ENCODE results near the gene CREBBP. TPM values are rescaled to one million over a fixed set of nuclear protein-coding genes. Genes with fewer than 3 reads are reported as not detected.

The CREBBP gene
- total and polyA plus RNA-seq, 9 of the 15 experiments (the other 6 are each of a cell fraction or from before 2014, with no cell fraction given), result 0.70 to 24.8 (median 5.6) TPM

GRCh38 chr16:3866703-3867431 lies 13.6 kb downstream of the CREBBP start:
- H3K4me2 ChIP-seq (ENCODE audit: insufficient read depth, low read length), result no peak overlapping the region
- H3K79me2 ChIP-seq (ENCODE audit: control insufficient read depth, insufficient read depth, low read length), result peaks cover 100% of the 10 kb centered on the region
- intact Hi-C loops (cut with micrococcal nuclease), result no loop called here
- peaks cover 30 to 33% of the 10 kb centered on the region in 2 experiments for H3K4me1 ChIP-seq (replicated peaks in 1 of 2; ENCODE audit: control insufficient read depth in 2 of 2, insufficient read depth in 2 of 2, low read length in 2 of 2)
- no peaks in the 10 kb centered on the region for H3K9me3 ChIP-seq (replicated peaks; ENCODE audit: control insufficient read depth, insufficient read depth, low read depth, low read length)
- H2AFZ ChIP-seq (ENCODE audit: low read depth, low read length), result no peak overlapping the region
- H3K27ac ChIP-seq (ENCODE audit: extremely low read depth, low read depth, low read length), result no peak overlapping the region
- 80% methylated on average over 4 of the region's 4 CpGs for WGBS (ENCODE audit: insufficient coverage, low coverage, missing lambda C conversion rate)
- ATAC-seq (no peak), DNase-seq (ENCODE audit: extremely low read depth in 1 of 4, low spot score in 3 of 4) (no peak), FAIRE-seq (no peak)
- ChIA-PET CTCF (ENCODE audit: low intra/inter-chr PET ratio) (interaction anchor here (0.6 kb wide), 1 partner anchor 19 kb away, joined by 3 read pairs; no protein-coding TSS in a partner anchor), POLR2A (interaction anchor here (0.9 to 7.7 kb wide), 7 partner anchors 9 to 402 kb away, joined by 3 to 86 read pairs (median 4); no protein-coding TSS in a partner anchor)
- TF ChIP-seq ZNF316 (IDR thresholded peaks at IDR 0.05) (peak; percentile 24; the same call in 1 of the 2 replicates), ETV1 (tag; conservative IDR thresholded peaks at IDR 0.05; ENCODE audit: low read depth) (no peak)
- in situ Hi-C loops (cut with MboI), result no loop called here
- H3K9me1 ChIP-seq (ENCODE audit: control insufficient read depth, insufficient read depth, low read length), result peaks cover 5% of the 10 kb centered on the region
- H3K4me3 ChIP-seq, result no peak overlapping the region
- no peaks in the 10 kb centered on the region for H3K36me3 ChIP-seq (ENCODE audit: control insufficient read depth, insufficient read depth, low read length)
- no peak overlapping the region for H3K9ac ChIP-seq (ENCODE audit: insufficient read depth in 1 of 2, low read depth in 2 of 2, low read length in 2 of 2)
- H3K27me3 ChIP-seq (ENCODE audit: control insufficient read depth in 2 of 2, insufficient read depth in 2 of 2, low read length in 2 of 2), result no peaks in the 10 kb centered on the region
- peaks cover 33% of the 10 kb centered on the region for H4K20me1 ChIP-seq (replicated peaks; ENCODE audit: control insufficient read depth, insufficient read depth, low read length)
- no TSS peak for BruUV-seq (replicated peaks)

DNA sequence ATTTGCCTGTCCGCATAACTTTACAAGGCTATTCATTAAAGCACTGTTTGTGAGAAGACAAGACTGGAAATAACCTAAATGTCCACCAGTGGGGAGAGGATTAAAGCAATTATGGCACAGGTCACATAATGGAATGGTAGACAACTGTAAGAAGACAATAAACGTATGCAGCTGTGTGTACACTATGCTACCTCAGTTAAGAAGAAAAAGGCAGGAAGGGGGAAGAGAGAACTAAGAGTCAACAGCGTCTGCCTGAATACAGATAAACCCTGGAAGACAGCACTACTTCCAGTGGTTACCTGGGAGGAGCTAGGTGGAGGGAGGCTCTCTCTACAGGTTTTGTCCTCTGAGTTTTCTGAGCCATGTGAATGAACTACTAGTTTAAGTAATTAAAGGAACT lies 15.3 kb downstream of the CREBBP start:
- H3K9me1 ChIP-seq (ENCODE audit: control insufficient read depth, insufficient read depth, low read length), result peaks cover 5% of the 10 kb centered on the region
- ATAC-seq, result peak; percentile 61
- no peaks in the 10 kb centered on the region for H3K36me3 ChIP-seq (ENCODE audit: control insufficient read depth, insufficient read depth, low read length)
- H3K4me2 ChIP-seq (ENCODE audit: insufficient read depth, low read length), result 0 out of 2 replicates have a peak overlapping the region, but pooled peaks have one; percentile 2
- 25% methylated on average over 3 of the region's 3 CpGs for WGBS (ENCODE audit: insufficient coverage, low coverage, missing lambda C conversion rate)
- POLR2A ChIA-PET, result interaction anchor here (0.6 to 7.7 kb wide), 5 partner anchors 9 to 344 kb away, joined by 3 to 86 read pairs (median 4); no protein-coding TSS in a partner anchor
- intact Hi-C loops (cut with micrococcal nuclease) (no loop called here), in situ Hi-C loops (cut with MboI) (no loop called here)
- CTCF ChIA-PET (ENCODE audit: low intra/inter-chr PET ratio), result interaction anchor here (0.7 kb wide), 1 partner anchor 364 kb away, joined by 3 read pairs; no protein-coding TSS in a partner anchor
- H3K9me3 ChIP-seq (replicated peaks; ENCODE audit: control insufficient read depth, insufficient read depth, low read depth, low read length), result no peaks in the 10 kb centered on the region
- peak; percentile 37 for FAIRE-seq
- no peak overlapping the region for H3K27ac ChIP-seq (ENCODE audit: extremely low read depth, low read depth, low read length)
- no TSS peak for BruUV-seq (replicated peaks)
- H2AFZ ChIP-seq (ENCODE audit: low read depth, low read length), result no peak overlapping the region
- H3K4me1 ChIP-seq (replicated peaks in 1 of 2; ENCODE audit: control insufficient read depth in 2 of 2, insufficient read depth in 2 of 2, low read length in 2 of 2), result peaks cover 30 to 32% of the 10 kb centered on the region in 2 experiments
- H3K4me3 ChIP-seq, result no peak overlapping the region
- DNase-seq (ENCODE audit: extremely low read depth in 1 of 4, low spot score in 3 of 4), result peak in 1 of 4 experiments; percentile 47
- H3K27me3 ChIP-seq (ENCODE audit: control insufficient read depth in 2 of 2, insufficient read depth in 2 of 2, low read length in 2 of 2), result no peaks in the 10 kb centered on the region
- peaks cover 98% of the 10 kb centered on the region for H3K79me2 ChIP-seq (ENCODE audit: control insufficient read depth, insufficient read depth, low read length)
- H3K9ac ChIP-seq (ENCODE audit: insufficient read depth in 1 of 2, low read depth in 2 of 2, low read length in 2 of 2), result no peak overlapping the region
- peaks cover 35% of the 10 kb centered on the region for H4K20me1 ChIP-seq (replicated peaks; ENCODE audit: control insufficient read depth, insufficient read depth, low read length)
- TF ChIP-seq ZNF282 (CRISPR knock-in tag; IDR thresholded peaks at IDR 0.05) (no peak), CBFA2T3 (IDR thresholded peaks at IDR 0.05) (peak; percentile 64), HMGN3 (IDR thresholded peaks at IDR 0.05; ENCODE audit: borderline replicate concordance, extremely low read depth, insufficient read length, low read depth, low read length) (no peak), RFX5 (IDR thresholded peaks at IDR 0.05; ENCODE audit: low read depth, low read length) (no peak), RBM15 (IDR thresholded peaks at IDR 0.05; ENCODE audit: insufficient read depth, low read length) (no peak), NFATC3 (IDR thresholded peaks at IDR 0.05) (no peak), ZNF140 (CRISPR knock-in tag; IDR thresholded peaks at IDR 0.05) (no peak), CBFA2T2 (conservative IDR thresholded peaks at IDR 0.05) (peak; percentile 34; the same call in 1 of the 2 replicates), ZNF347 (CRISPR knock-in tag; IDR thresholded peaks at IDR 0.05; ENCODE audit: low read depth) (no peak), RAD51 (IDR thresholded peaks at IDR 0.05; ENCODE audit: borderline replicate concordance, low read depth) (no peak), XRCC4 (IDR thresholded peaks at IDR 0.05; ENCODE audit: extremely low read depth, insufficient read depth, insufficient read length) (no peak), KDM5B (IDR thresholded peaks at IDR 0.05; ENCODE audit: insufficient replicate concordance, low read depth, low read length) (no peak)

All from K562 (cell line).